HG02610 (cell line): ENCODE data around the gene CLIC6.

Experiments used
- ATAC-seq: cut with Tn5 transposase; IDR thresholded peaks from one replicate; pipeline ENCODE4 v1.9.1; 2021; ENCODE audit warnings: mild to moderate bottlenecking, moderate library complexity; ENCODE audit not compliant: unreplicated experiment

CLIC6 gene

DNA sequence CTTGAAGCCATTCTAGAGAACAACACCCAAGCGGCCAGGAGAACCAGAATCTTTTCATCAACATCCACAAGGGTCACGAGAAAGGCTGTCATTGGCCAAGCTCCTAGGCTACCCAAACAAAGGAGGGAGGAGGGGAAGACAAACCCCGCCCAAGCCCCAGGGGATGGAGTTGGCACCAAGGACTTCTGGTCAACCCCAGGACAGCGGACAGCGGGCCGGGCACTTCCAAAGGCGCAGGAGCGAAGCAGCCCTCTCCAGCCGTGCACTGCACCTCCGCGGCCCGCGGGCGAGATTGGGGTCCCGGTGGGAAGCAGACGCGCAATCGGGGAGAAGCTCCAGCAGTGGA, at the start of gene CLIC6:
Gene CLIC6 (plus strand): TSS at position 192 of the 346 bp plus-strand sequence. CDS start 395 bp downstream, outside the sequence.
- ATAC-seq, result no peak

DNA sequence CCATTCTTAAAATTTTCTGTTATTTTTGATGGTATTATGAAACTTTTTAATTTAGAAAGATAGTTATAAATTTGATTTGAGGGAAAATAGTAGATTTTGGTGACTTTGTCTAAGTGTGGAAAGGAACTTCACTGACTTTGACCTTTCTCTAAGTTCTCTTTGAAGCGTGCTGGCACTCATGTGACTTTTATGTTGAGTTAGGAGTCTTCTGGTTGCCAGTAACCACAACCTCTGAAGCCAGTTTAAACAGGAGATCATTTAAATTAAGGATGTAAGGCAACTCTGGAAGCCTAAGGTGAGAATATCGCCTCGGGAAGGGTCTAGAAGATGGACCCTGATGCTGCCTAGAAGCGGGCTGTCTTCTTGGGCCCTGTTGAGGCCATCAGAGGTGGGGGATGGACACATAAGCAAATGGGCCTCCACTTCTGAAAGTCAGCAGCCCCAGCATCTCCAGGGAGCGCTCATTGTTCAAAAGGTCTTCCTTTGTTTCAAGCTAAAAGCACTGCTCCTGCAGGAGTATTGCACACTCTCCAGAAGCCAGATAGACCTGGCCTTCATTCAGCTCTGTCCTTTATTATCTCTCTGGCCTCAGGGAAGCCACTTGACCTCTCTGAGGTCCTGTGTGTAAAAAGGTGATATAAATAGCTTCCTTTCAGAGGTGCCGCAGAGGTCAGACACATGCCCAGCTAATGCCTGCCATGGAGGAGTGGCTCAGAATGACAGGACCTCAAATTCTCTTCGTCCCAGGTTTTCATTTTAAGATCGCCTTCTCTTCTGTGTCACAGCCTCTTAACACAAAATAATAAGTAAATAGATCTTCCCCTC, 48.7 kb upstream of the CLIC6 start:
- no peak for ATAC-seq

DNA sequence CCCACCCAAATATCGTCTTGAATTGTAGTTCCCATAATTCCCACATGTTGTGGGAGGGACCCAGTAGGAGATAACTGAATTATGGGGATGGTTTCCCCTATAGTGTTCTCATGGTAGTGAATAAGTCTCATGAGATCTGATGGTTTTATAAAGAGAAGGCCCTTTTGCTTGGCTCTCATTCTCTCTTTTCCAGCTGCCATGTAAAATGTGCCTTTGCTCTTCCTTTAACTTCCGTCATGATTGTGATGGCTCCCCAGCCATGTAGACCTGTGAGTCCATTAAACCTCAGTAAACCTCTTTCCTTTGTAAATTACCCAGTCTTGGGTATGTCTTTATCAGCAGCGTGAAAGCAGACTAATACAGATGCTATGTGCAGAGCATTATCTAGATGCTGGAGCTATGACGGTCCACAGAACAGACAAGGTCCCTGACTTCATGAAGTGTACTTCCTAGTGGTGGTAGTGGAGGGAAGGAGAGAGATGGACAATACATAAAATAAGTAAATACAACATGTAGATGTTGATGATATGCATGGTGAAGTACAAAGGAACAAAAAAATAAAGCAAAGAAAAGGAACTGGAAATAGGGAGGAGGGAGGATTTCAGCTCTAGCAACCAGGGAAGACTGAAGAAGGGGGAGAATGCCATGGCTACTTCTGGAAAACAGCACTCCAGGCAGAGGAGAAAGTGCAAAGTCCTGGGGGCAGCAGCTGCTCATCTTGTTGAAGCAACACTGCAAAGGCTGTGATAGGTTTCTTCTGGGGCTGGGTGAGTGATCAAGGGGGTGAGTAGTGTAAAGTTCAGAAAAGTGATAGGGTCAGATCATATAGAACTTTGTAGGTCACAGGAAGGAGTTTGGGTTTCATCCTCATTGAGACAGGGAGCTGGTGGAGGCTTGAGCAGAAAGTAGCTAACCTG, 47.1 kb upstream of the CLIC6 start:
- ATAC-seq, result no peak

DNA sequence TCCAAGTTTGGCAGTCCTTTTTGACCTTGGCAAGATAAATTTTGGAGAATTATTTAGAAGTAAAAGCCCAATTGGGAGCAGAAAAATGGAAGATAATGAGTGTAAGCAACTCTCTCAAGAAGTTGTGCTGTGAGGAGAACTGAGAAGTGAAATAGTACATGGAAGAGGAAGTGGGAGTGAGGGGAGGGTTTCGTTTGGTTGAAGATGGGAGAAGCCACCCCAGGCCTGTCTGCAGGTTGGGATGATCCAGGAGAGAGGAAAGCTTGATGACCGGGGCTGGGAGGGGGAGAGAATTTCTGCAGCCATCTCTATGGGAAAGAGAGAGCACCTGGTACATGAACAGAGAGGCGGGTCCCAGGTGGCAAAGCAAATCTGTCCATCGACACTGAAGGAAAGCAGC, 45.3 kb upstream of the CLIC6 start:
- no peak for ATAC-seq

DNA sequence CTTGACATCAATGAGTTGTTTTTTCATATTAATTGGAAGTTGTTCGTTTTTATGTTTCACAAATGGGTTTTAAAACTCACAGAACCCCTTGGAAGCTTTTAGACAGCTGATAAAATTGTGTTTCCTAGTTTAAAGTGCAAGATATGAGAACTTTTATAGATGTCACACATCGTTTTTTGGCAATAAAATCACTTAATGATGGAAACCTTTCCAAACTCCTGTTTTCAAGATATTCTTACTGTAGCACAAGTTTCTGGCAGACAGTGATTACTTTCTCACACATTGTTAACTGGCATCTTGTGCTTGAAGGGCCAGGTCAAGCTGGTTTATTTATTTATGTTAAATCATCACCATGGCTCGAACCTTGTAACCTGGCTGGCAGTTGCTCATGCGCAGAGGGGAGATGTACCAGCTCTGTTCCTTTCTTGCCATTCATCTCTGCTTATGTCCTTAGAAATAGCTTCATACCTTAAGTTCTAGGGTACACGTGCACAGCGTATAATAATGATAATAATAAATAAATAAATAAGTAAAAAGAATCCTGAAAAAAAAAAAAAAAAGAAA, 43.7 kb upstream of the CLIC6 start:
- no peak for ATAC-seq

DNA sequence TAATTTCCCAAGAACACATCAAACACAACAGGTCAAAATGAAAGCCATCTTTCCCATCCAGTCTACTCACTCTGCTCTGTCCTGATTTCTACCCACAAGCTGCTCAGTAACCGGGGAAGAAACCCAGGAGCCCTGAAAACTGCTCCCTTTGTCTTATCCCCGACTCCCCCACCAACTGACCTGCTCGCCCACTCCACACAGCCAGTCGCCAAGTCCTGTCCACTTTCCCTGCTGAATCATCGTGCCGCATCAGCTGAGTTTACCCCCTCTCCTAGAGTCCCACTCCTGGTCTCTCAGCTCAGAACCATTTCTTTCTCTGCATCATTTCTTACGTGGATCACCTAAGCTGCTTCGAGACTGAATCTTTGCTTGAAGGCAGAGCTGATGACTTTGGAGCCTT, 42.7 kb upstream of the CLIC6 start:
- no peak for ATAC-seq

DNA sequence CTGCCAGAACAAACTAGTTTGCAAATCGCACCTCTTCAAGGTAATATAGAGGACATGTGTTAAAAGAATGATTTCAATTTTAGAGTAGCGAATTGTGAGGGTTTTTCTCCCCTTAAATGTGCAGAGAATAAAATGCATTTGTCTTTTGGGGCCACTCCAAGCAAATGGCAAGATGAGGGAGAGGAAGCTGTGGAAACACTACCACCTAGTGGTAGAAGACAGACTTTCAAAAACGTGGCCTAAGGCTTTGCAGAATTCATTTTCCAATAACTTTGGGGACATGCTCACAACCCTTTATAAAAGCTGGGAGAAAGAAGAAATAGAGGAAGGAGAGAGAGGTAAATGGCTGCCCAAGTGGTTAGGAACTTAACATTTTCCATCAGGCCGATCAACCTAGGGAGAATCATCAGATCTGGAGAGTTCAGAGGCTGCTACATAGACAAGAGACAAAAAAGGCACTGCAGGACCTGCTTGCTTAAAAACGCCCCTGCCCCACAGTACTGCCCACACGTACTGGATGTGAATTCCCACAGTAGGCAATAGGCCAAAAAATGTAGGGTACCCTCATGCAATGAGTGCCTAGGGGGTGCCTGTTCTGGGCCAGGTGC, 38.2 kb upstream of the CLIC6 start:
- ATAC-seq, result no peak

DNA sequence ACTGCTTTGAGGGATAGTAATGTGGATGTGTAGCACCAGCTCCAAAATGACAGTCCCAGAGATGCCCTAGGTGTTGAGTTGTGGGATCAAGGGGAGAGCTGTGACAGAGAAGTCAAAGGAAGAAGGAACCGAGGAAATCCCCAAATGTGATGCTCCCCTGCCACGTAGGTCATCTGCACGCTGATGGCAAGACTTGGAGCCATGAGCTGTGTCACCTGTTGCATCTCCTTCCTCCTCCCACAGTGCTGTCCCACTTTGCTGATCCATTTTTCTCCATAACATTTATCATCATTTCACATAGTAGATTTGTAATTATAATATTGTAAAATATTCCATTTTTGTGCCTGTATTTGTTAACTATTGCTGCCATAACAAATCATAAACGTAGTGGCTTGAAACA, 36.3 kb upstream of the CLIC6 start:
- ATAC-seq, result no peak

DNA sequence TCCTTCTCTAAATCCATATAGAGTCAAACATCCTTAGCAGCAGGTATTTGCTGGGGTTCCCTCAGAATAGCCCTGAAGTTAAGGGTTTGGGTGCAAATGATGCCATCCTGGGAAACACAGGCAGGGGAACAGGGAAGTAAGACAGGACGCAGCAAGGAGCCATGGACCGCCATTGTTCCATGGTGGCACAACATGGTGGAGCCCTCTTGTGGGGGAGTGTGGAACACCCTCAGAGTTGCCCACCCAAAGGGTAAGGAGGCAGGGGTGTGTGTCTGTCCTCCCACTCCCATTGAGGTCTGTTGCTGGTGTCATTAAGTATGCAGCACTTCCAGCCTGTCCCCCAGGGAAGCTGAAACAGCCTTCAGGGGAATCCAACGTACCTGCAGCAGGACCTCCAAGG, 33.5 kb upstream of the CLIC6 start:
- ATAC-seq, result no peak

DNA sequence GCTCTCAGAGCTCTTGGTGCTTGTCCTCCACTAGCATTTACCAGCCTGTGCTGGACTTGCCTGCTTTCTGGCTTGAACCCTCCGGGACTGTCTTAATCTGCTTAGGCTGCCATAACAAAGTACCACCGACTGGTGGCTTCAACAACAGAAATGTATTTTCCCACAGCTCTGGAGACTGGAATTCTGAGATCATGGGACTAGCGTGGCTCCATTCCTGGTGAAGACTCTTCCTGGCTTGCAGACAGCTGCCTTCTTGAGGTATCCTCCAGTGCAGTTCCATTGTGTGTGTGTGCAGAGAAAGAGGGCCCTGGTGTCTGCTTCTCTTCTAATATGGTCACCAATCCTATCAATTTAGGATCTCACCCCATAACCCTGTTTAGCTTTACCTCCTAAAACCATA, 31.8 kb upstream of the CLIC6 start:
- ATAC-seq, result no peak

DNA sequence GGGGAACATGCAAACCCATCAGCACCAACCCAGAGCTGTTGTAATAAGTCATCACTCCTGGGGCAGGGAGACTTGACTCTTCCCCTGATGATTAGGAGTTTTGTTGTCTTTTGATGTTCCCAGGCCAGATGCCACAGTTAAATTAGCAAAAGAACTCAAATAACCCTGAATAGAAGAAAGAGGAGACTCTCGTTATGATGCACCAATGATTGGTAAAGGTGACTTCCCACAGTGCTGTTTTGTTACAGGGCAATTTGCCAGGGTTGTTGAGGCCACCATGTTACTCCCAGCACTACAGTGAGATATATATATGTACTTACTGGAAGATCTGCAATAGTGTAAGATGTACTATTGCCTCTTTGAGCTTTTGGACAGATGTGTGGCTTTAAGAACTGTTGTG, 29.5 kb upstream of the CLIC6 start:
- ATAC-seq, result peak; percentile 20

DNA sequence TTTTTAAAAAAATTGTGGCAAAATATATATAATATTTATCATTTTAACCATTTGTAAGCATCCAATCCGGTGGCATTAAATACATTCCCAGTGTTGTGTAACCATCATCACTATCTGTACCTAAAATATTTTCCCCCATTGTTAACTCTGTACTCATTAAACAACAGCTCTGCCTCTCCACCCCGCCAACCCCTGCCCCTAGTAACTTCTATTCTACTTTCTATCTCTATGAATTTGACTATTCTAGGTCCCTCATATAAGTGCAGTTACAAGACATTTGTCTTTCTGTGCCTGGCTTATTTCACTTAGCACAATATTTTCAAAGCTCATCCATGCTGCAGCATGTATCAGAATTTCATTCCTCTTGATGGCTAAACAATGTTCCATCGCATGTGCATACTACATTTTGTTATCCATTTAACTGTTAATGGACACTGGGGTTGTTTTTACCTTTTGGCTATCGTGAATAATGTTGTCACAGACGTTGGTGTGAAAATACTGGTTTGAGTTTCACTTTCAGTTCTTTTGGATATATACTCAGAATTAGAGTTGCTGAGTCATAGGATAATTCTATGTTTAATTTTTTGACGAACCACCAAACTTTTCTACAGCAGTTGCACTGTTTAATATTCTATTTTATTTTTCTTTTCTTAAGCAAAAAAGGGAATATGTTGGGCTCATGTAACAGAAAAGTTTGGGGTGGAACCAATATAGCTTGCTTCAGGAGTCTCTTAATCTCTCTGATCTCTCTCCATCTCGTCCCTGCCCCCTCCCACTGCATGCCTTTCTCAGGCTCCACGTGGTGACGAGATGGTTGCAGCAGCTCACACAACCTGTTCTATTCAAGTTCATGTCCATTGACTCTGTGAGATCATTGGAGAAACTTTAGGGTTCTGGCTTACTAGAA, 28.7 kb upstream of the CLIC6 start:
- peak; percentile 28 for ATAC-seq

DNA sequence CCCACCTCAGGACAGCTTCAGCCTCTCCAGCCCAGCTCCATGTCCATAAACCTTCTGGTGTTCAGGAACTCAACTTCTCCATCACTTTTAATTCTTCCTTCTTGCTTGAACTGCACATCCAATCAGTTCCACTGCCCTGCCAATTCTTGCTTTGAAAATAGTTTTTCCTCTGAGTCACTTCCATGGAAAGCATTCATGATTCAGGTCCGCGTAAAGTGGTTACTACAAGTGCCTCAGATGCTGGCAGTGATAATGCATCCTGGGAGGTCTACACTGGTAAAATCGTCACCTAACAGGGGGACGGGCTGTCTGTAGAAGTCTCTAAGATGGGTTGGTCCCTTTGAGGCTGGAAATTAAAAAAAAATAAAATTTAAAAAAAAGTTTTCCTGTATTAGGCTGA, 27.9 kb upstream of the CLIC6 start:
- ATAC-seq, result no peak

DNA sequence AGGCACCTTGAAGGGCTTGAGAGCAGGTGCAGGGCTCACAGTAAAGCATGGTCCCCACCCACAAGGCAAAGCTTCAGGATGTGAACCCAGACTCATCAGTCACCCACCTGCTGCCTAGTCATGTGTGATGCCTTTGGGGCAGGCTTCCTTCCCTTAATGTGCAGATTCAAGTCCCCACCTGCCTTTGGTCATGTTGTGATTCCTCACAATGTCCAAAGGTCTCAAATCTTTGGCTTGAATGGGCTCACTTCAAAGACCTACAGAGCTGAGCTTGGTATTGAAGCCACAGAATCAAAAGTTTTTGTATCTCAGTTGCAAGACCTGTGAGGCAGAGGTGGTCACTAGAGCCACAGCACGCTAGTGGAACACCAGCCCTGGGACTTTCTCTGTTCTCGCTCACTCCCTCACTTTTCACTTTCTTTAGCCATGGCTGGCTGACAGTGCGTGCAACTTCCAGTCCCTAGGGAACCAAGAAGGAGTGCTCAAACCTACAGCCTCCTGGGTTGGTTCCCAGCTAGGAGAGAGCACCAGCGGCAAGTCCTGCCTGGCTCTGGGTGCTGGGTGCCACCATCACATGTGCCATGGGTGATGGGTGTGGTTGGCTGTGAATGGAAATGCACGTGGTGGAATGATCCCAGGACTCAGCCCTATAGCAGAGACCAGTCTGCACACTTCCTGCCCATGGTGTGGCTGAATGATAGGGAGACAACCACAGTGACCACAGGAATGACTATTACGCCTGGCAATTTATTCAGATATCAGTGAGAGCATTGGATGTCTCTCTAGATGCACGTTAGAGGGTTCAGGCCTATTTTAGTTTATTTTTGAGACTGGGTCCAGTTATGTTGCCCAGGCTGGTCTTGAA, 26.4 kb upstream of the CLIC6 start:
- ATAC-seq, result peak; percentile 53

DNA sequence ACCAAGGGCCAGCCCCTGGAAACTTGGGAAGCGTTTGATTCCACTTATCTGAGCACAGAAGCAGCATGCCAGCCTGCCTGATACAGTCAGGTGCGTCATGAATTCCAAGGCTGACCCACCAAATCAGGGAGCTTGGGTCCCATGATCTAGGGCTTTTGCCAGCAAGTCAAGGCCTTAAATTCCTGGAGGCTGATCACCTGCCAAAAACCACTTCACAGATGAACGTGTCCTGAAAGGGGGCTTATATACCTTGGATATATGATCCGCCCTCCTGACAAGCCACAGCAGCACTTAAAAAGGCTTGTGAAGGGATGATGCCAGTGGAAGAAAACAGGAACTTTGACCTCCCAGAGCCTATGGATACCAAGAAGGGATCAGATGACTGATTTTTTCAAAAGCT, 24.0 kb upstream of the CLIC6 start:
- ATAC-seq, result no peak

DNA sequence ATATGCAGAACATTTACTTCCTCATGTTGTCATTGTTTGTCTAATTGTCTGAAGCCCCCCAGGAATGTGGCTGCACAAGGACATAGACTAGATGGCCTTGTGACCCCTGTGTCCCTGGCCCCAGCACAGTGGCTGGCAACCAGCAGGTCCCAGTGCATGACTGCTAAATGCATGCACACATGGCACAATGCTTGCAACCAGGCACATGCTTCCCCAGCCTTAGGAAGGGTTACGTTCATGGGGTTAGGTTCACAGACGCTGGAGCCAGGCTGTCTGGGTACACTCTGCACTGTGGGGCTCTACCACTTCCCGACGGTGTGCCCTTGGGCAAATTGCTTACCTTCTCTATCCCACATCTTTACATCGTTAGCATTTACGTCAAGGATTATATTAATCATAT, 21.2 kb upstream of the CLIC6 start:
- no peak for ATAC-seq

DNA sequence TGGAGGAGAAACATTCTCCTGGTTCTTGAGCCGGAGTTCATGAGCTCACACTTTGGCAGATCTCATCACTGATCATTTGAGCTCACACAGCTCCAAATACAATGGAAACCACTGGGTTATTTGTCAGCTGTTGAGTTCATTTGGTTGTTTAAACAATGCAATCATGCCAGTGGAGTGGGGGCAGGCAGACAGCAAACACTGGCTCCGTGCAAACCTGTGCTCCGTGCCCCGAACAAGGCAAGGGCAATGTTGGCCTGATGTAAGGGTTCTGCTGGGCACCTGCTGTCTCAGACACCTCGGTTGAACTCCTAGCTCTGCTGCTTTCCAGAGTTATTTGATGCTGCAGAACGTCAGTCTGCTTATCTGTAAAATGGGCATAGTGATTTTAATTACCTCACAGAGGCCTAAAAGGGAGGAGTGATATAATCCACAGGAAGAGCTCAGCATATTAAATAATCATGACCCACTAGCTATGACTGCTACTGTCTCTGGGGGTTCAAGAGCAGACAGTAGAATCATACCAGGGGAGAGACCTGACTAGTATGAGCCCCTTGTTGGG, 20.0 kb upstream of the CLIC6 start:
- no peak for ATAC-seq

DNA sequence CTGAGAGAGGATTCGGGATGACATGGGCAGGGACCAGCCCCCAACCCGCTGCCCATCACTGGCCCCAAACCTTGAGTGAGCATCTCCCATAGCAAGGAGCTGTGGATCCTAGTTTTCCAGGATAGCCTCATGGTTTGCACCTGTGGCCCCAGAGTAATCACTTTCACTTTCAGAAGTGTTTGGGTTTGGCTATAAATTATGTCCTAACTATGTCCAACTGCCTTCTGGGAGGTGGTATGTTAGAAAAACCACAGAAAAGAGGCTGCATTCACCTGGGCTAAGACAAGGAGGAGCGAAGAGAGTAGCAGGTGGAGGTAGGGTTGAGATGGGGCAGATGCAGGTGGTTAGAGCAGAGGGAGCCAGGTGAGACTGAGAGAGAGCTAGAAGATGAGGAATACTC, 19.4 kb upstream of the CLIC6 start:
- no peak for ATAC-seq

DNA sequence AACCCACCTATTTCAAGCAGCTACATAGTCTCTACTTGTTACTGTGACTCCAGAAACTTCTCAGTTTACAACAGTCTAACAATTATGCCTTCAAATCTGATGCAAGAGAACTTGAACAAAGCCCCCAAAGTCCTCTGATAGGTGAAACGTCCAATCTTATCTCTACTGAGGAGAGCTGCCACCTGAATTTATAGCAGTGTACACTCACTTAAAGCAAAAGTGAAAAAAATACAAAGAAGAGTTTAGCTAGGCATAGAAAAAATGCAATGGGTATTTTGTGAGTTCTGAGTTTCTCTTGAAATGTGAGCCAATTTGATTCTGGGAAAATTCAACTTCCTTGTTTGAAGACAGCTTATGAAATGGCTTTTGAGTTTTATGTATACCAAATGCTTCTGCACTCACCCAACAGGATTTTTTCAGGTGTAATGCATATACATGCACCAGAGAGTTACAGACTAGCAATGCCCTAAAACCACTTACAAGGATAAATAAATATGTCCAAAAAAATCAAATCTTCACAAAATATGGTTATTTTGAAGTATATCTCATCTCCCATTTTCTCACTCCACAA, 17.8 kb upstream of the CLIC6 start:
- no peak for ATAC-seq
